ENCODE measurements around the gene SESN3.

- peak; percentile 61 for TF ChIP-seq CTCF (IDR thresholded peaks at IDR 0.05; ENCODE audit: low read depth, low read length, poor library complexity, severe bottlenecking)
- no peak for TF ChIP-seq EZH2phosphoT487 (IDR thresholded peaks at IDR 0.05; ENCODE audit: borderline replicate concordance, low read length)
Measured at GRCh38 chr11:95138448-95138847, 92.6 kb downstream of the SESN3 start.

Measured in DOHH2 (cell line).